Activated CD8-positive, alpha-beta memory T cell treated with anti-CD3 and anti-CD28 coated beads, Interleukin-2, amount 10 ng/mL, durations not matched to agents 7 days and 5 days (primary cell): ENCODE measurements around the gene GAN. TPM values are rescaled to one million over a fixed set of nuclear protein-coding genes. Genes with fewer than 3 reads are reported as not detected.
A peak's percentile ranks its signal among the peaks of the same experiment; 100 is the strongest.

Experiments used
- ATAC-seq: fragments of 150-1000 bp; cut with Tn5 transposase; one replicate; pipeline ENCODE4 v1.10.0; 2021; ENCODE audit warnings: moderate library complexity
- CTCF ChIA-PET: fragments of 350-600 bp; sonication (Branson Sonifier 250); formaldehyde crosslinking; loops from one replicate; lab custom pipeline; 2021; ENCODE audit warnings: antibody characterized with exemption; lab: Charles Lee
- DNase-seq: peaks from one replicate; pipeline ENCODE4 v3.0.0-alpha.2; 2020
- H3K27ac Mint-ChIP-seq: one replicate; pipeline ENCODE4 v1.8.0; 2021; ENCODE audit warnings: mild to moderate bottlenecking, mixed read lengths
- H3K27me3 Mint-ChIP-seq: one replicate; pipeline ENCODE4 v1.8.0; 2021; ENCODE audit warnings: mixed read lengths
- H3K36me3 Mint-ChIP-seq: one replicate; pipeline ENCODE4 v1.8.0; 2021; ENCODE audit warnings: mild to moderate bottlenecking, mixed read lengths
- H3K4me1 Mint-ChIP-seq: one replicate; pipeline ENCODE4 v1.8.0; 2021; ENCODE audit warnings: mixed read lengths
- H3K4me3 Mint-ChIP-seq: one replicate; pipeline ENCODE4 v1.8.0; 2021; ENCODE audit warnings: mild to moderate bottlenecking, moderate library complexity, mixed read lengths
- H3K9me3 Mint-ChIP-seq: one replicate; pipeline ENCODE4 v1.8.0; 2022; ENCODE audit warnings: low read depth, mixed read lengths
- total RNA-seq, 2 experiments: library from RNA; stranded (reverse); gene quantifications; one replicate each; pipeline ENCODE4 v1.2.3, GENCODE V29; 2021

GAN gene
- total RNA-seq, 2 experiments from 2014 or later, result 8.1 to 10.3 TPM

- Mint-ChIP-seq H3K4me3 (no peak overlapping the region), H3K4me1 (no peaks in the 10 kb centered on the region), H3K27me3 (peaks cover 4% of the 10 kb centered on the region), H3K27ac (no peak overlapping the region), H3K36me3 (no peaks in the 10 kb centered on the region), H3K9me3 (no peaks in the 10 kb centered on the region)
- DNase-seq (no peak), ATAC-seq (no peak)
- CTCF ChIA-PET, result no interaction called here
These were observed 34.4 kb upstream of the GAN start for GRCh38 chr16:81280393-81280792.

- DNase-seq, result no peak
- H3K9me3 Mint-ChIP-seq, result no peaks in the 10 kb centered on the region
- no peak for ATAC-seq
- no peak overlapping the region for H3K27ac Mint-ChIP-seq
- H3K36me3 Mint-ChIP-seq, result no peaks in the 10 kb centered on the region
- CTCF ChIA-PET, result no interaction called here
- H3K4me3 Mint-ChIP-seq, result no peak overlapping the region
- H3K4me1 Mint-ChIP-seq, result no peaks in the 10 kb centered on the region
- H3K27me3 Mint-ChIP-seq, result peaks cover 2% of the 10 kb centered on the region
These were observed 31.7 kb upstream of the GAN start for GRCh38 chr16:81283044-81283443.

GRCh38 chr16:81284995-81285600 lies 29.7 kb upstream of the GAN start:
- CTCF ChIA-PET, result interaction anchor here (0.9 kb wide), 1 partner anchor 67 kb away, joined by 3 read pairs; no protein-coding TSS in a partner anchor
- Mint-ChIP-seq H3K36me3 (no peaks in the 10 kb centered on the region), H3K4me1 (no peaks in the 10 kb centered on the region), H3K9me3 (no peaks in the 10 kb centered on the region), H3K4me3 (no peak overlapping the region), H3K27me3 (peaks cover 2% of the 10 kb centered on the region), H3K27ac (no peak overlapping the region)
- no peak for DNase-seq
- no peak for ATAC-seq

- Mint-ChIP-seq H3K27me3 (peaks cover 2% of the 10 kb centered on the region), H3K4me3 (no peak overlapping the region), H3K4me1 (no peaks in the 10 kb centered on the region), H3K9me3 (no peaks in the 10 kb centered on the region), H3K27ac (no peak overlapping the region), H3K36me3 (no peaks in the 10 kb centered on the region)
- ATAC-seq (no peak), DNase-seq (no peak)
- CTCF ChIA-PET, result no interaction called here
These were observed 28.6 kb upstream of the GAN start for GRCh38 chr16:81286190-81286589.

GRCh38 chr16:81291117-81291516 lies 23.6 kb upstream of the GAN start:
- CTCF ChIA-PET, result interaction anchor here (1.6 kb wide), 1 partner anchor 30 kb away, joined by 5 read pairs; no protein-coding TSS in a partner anchor
- H3K36me3 Mint-ChIP-seq, result no peaks in the 10 kb centered on the region
- peaks cover 15% of the 10 kb centered on the region for H3K27me3 Mint-ChIP-seq
- no peak for ATAC-seq
- no peaks in the 10 kb centered on the region for H3K9me3 Mint-ChIP-seq
- H3K4me1 Mint-ChIP-seq, result no peaks in the 10 kb centered on the region
- DNase-seq, result no peak
- no peak overlapping the region for H3K27ac Mint-ChIP-seq
- H3K4me3 Mint-ChIP-seq, result no peak overlapping the region

- Mint-ChIP-seq H3K4me1 (no peaks in the 10 kb centered on the region), H3K36me3 (no peaks in the 10 kb centered on the region), H3K27ac (no peak overlapping the region), H3K4me3 (no peak overlapping the region), H3K27me3 (peaks cover 20% of the 10 kb centered on the region), H3K9me3 (no peaks in the 10 kb centered on the region)
- DNase-seq (no peak), ATAC-seq (no peak)
- CTCF ChIA-PET, result no interaction called here
These were observed 21.8 kb upstream of the GAN start for GRCh38 chr16:81292936-81293335.

GRCh38 chr16:81293909-81294802 lies 20.6 kb upstream of the GAN start:
- CTCF ChIA-PET, result interaction anchor here (0.6 kb wide), 1 partner anchor 222 kb away, joined by 3 read pairs; no protein-coding TSS in a partner anchor
- ATAC-seq (no peak), DNase-seq (no peak)
- Mint-ChIP-seq H3K9me3 (no peaks in the 10 kb centered on the region), H3K27me3 (peaks cover 20% of the 10 kb centered on the region), H3K4me1 (no peaks in the 10 kb centered on the region), H3K36me3 (no peaks in the 10 kb centered on the region), H3K4me3 (no peak overlapping the region), H3K27ac (no peak overlapping the region)

- ATAC-seq (no peak), DNase-seq (no peak)
- Mint-ChIP-seq H3K27ac (no peak overlapping the region), H3K36me3 (no peaks in the 10 kb centered on the region), H3K4me3 (no peak overlapping the region), H3K4me1 (peaks cover 2% of the 10 kb centered on the region), H3K27me3 (peaks cover 23% of the 10 kb centered on the region), H3K9me3 (no peaks in the 10 kb centered on the region)
- CTCF ChIA-PET, result no interaction called here
These were observed 18.1 kb upstream of the GAN start for GRCh38 chr16:81296631-81297030.

- H3K9me3 Mint-ChIP-seq, result no peaks in the 10 kb centered on the region
- H3K27me3 Mint-ChIP-seq, result peaks cover 3% of the 10 kb centered on the region
- no peak overlapping the region for H3K4me3 Mint-ChIP-seq
- DNase-seq, result no peak
- H3K27ac Mint-ChIP-seq, result no peak overlapping the region
- CTCF ChIA-PET, result interaction anchor here (1.2 kb wide), 1 partner anchor 10 kb away, joined by 3 read pairs; no protein-coding TSS in a partner anchor
- no peak for ATAC-seq
- H3K4me1 Mint-ChIP-seq, result peaks cover 6% of the 10 kb centered on the region
- peaks cover 4% of the 10 kb centered on the region for H3K36me3 Mint-ChIP-seq
These were observed 7.0 kb upstream of the GAN start for GRCh38 chr16:81307770-81308169.

- H3K4me3 Mint-ChIP-seq, result no peak overlapping the region
- H3K9me3 Mint-ChIP-seq, result no peaks in the 10 kb centered on the region
- H3K27ac Mint-ChIP-seq, result no peak overlapping the region
- no peaks in the 10 kb centered on the region for H3K27me3 Mint-ChIP-seq
- CTCF ChIA-PET, result interaction anchor here (1.1 kb wide), 1 partner anchor 49 kb away, joined by 3 read pairs; no protein-coding TSS in a partner anchor
- DNase-seq (no peak), ATAC-seq (no peak)
- peaks cover 8% of the 10 kb centered on the region for H3K36me3 Mint-ChIP-seq
- H3K4me1 Mint-ChIP-seq, result peaks cover 19% of the 10 kb centered on the region
These were observed 4.6 kb upstream of the GAN start for GRCh38 chr16:81310045-81310644.

GRCh38 chr16:81311762-81312161 lies 3.0 kb upstream of the GAN start:
- H3K4me1 Mint-ChIP-seq, result peaks cover 28% of the 10 kb centered on the region
- no peak overlapping the region for H3K4me3 Mint-ChIP-seq
- CTCF ChIA-PET, result no interaction called here
- no peaks in the 10 kb centered on the region for H3K27me3 Mint-ChIP-seq
- H3K36me3 Mint-ChIP-seq, result peaks cover 8% of the 10 kb centered on the region
- H3K27ac Mint-ChIP-seq, result no peak overlapping the region
- no peak for DNase-seq
- no peak for ATAC-seq
- H3K9me3 Mint-ChIP-seq, result no peaks in the 10 kb centered on the region

GRCh38 chr16:81313701-81314602 lies 810 bp upstream of the GAN start:
- Mint-ChIP-seq H3K36me3 (peaks cover 8% of the 10 kb centered on the region), H3K27ac (peak overlapping the region; percentile 92), H3K27me3 (no peaks in the 10 kb centered on the region), H3K9me3 (no peaks in the 10 kb centered on the region), H3K4me1 (peaks cover 38% of the 10 kb centered on the region), H3K4me3 (peak overlapping the region; percentile 94)
- CTCF ChIA-PET, result interaction anchor here (0.9 to 2.6 kb wide), 8 partner anchors 11 to 417 kb away, joined by 3 to 10 read pairs (median 4); partner anchors contain the start of gene ATMIN
- no peak for DNase-seq
- no peak for ATAC-seq
